Activated CD4-positive, alpha-beta T cell treated with anti-CD3 and anti-CD28 coated beads, Interleukin-2, amount 50 U/mL, for 16 hours (primary cell): ENCODE measurements around the gene TTC39A.

Source experiments
- DNase-seq: peaks from one replicate; pipeline ENCODE4 v3.0.0-alpha.2; 2020

Gene TTC39A

DNA sequence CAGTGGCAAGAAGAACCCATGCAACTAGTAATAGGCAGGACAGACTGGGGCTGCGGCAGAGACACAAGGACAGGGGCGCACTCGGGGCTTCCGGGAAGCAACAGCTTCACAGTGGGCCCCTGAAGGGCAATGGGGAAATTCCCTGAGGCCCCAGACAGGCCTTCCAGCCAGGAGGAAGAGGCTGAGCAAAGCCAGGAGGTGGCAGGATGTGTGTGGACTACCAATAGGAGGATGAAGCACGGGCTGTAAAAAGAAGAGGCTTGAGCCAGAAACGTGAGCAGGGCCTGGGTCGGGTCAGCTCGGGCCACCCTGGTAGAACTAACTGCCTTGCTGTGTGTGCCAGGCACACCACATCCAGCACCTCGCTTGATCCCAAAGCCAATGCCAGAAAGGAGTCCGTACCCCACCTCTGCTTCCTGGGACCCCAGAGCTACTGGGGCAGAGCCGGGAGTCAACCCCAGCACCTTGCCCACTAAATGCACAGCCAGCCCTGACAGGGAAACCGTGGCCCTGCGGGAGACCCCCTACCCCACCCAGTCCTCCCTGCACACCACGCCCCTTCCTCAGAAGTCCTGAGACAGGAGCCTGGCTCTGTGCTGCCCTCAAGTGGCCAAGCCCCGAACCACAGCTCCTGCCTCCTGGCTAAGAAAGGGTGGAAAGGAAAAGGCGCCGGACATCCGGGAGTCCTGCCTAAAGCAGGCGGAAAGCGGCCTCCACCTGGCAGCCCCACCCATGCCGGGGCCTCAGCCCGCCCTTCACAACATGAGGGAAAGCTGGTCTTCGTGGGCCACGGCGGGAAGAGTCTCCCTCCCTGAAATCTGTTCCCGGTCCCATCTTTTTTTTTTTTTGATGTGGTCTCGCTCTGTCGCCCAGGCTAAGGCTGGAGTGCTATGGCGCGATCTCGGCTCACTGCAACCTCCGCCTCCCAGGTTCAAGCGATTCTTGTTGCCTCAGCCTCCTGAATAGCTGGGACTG, 33.7 kb downstream of the TTC39A start:
- peak; percentile 85 for DNase-seq

DNA sequence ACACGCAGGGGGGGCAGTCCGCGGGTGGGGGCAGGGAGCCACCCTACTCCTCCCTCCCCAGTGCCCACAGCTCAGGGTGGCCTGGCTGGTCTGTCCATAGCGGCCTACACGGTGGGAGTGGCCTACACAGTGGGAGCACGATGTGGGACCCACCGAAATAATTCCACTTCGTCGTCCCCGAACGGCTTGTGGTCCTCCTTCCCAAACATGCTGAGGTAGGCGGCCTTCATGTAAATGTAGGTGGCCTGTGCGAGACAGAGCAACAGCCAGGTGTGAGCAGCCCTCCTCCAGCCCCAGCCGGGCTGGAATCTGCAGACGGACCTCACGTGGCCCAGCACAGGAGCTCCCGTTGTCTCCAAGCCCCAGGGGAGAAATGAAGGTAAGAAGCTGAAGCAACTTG, 34.4 kb downstream of the TTC39A start:
- no peak for DNase-seq

DNA sequence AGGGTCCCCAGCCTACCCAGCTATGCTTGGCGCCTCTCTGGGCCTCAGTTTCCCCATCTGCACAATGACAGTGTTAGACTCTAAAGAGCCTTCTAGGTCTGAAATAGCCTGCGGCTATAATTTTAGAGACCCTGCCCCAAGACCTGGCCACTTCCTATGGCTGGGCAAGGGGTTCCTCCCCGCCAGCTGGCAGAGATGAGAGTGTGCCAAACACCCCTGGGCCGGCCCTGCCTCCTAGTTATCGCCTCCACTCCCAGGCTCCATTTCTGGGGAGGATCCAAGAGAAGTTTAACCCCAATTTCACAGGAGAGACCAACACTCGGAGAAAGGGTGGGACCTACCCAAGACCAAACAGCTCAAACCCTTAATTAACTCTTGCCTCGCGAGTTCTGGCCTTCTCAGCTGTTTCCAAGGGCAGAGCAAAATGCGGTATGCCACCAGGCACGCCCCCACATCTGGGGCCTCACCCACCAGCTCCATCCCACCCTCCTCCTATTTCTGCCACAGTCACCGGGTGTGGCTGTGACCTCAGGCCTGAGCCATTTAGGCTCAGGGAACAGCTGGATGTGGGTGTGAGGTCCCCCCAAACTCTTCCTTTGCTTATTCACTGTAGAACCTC, 35.7 kb downstream of the TTC39A start:
- no peak for DNase-seq

DNA sequence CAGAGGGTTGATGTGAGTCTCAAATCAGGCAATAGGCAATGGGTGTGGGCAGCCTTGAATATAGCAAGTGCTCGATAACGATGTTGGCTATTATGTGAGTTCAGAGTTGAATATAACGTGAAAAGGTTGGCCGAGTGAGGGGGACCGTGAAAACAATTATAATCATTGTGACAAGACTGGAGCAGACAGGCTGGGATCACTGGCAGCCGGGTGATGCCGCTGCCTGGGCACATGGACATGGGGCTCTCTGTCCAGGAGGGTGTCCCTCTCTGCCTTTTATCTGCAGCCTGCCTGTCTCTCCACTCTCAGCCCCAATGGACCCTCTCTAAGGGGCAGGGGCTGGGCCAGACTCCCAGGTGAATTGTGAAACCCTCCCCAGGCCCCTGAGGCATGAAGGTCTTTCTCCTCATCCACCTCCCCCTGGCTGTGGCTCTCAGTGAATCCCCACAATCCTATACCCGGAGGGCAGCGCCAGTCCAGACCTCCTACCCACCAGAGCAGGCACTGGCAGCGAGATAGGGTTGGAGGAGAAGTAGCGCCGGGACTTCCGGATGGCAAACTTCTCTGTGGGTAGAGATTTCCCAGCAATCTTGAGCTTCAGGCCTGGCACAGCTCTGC, 36.4 kb downstream of the TTC39A start:
- no peak for DNase-seq

DNA sequence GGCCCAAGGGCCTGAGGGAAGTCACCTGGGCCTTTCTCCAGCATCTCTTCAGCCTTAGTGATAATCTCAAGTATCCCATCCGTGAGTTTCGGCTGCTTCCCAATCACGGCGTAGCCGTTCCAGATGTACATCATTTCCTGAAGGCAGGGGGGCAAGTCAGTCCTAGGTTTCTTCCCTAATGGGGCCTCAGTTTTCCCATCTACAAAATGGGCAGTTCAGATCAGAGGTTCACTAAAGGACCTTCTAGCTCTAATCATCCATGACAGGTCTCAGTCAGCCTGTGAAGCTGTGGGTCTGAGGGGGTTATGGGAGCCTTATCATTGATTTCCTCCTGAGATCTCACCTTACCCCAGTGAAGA, 39.9 kb downstream of the TTC39A start:
- DNase-seq = no peak

DNA sequence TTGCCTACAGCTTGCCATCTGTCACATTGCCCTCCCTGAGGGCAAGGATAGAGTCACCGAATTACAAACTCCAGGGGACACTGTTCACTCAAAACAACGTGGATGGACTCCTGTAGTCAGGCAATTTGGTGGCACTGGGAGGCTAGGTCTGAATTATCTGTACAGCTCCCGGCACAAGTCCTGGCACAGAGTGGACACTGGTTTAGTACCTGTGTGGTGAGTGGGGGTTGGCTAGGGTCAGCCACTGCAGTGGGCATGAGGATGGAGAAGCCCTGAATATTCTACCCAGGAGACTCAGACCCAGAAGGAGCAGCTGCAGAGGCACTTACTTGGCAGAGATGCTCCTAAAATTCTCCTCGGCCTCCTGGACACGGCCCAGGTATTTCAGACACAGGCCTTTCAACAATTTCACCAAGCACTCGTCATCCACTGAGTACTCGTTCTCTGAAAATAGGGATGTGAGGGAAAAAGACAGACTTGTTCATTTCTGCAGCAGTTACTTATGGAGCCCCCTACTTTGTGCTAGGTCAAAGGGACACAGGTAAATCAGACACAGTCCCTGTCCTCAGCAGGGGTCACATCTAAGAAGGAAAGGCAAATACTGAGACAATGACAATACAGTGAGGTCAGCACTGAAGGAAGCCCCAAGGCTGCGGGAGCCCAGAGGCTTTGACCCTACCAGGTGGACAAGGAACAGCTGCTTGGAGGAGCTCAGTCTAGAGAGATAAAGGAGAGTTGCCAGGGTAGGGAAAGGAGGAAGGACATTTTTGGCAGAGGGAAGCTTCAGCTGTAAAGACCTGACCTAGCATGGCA, 40.5 kb downstream of the TTC39A start:
- DNase-seq = no peak

DNA sequence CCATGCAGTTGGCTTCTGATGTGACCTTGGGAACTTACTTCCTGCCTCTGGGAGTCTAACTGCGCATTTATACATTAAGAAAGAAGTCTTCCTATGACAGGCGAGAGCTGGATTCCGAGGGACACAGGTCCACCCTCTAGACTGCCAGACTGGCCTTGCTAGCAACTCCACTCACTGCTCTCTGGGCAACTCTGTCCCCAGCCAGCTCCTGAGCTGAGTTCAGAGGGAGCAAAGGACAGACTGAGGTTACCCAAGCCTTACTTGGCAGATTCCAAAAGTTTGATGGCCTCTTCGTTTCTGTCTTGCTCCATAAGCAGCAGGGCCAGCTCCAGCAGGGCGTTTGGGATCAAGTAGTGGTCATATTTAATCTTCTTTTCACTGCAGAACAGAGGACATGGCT, 41.8 kb downstream of the TTC39A start:
- no peak for DNase-seq

DNA sequence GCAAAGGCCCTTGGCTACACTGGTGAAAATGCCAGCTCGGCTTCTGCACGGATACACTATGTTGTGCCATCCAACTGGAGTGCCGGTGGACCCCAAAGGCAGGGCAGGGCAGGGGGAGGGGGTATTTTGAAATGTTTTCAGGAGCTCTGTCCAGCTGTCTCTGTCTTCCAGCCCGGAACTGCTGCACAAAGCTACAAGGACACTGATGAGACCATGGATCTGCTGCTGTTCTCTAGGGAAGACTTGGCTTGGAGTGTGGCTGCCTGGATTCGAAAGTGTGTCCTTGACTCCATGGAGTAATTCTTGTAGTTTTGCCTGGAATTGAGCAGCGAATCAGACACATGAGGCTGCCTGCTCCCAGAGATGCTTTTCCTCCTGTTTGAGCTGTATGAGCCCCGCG, 42.4 kb downstream of the TTC39A start:
- no peak for DNase-seq

DNA sequence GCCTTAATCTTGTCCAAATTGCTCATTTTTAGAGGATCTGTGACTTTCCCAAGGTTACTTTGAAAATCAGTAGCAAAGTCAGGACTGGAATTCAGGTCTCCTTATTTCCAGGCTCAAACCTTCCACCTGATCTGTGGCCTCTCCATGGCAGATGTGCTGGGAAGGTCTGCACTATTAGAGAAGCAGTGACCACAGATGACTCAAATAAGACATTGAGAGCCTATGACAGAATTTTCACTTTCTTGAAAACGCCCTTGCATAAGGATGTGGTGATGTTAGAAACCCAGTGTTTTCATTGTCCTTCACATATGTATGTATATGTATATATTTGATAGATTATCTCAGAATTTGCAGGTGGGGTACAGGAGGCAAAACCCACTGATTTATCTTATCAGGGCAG, 45.3 kb downstream of the TTC39A start:
- peak; percentile 73 for DNase-seq

DNA sequence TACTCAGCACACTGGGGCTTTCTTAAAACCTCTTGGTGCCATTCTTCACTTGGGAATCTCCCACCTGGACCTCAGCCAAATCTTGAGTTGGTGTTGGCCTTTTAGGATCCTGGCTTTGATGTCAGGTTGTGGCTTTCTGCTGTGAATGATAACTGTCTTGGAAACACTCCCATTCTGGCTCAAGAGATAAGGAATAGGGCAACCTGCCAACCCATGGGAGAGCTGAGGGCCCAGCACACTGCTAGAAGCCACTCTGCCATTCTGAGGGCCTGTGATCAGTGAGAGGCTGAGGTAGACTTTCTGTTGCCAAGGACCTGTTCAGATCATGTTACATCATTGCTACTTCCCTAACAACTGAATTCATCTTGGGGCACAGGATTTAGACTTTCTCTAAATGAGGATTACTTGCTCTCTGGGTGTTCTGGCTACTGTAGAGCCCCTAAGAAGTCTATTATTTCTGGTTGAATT, 45.8 kb downstream of the TTC39A start:
- no peak for DNase-seq

DNA sequence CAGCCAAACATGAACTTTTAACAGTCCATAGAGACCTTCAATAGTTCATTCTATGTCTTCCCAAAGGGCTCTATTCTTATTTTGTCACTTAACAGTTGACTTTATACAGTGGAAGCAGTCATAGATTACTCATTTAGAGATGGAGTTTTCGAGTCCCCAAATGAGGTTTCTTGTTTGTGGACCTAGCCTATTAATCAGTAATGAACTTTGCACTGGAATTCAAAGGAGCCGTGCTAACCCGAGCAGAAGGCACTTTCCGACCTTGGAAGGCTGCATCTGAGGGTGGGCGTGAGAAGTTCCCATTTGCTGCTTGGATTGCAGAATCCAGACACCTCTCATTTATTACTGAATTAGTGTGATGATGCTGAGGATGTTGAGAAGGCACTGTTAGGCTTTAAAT, 46.4 kb downstream of the TTC39A start:
- DNase-seq = no peak

DNA sequence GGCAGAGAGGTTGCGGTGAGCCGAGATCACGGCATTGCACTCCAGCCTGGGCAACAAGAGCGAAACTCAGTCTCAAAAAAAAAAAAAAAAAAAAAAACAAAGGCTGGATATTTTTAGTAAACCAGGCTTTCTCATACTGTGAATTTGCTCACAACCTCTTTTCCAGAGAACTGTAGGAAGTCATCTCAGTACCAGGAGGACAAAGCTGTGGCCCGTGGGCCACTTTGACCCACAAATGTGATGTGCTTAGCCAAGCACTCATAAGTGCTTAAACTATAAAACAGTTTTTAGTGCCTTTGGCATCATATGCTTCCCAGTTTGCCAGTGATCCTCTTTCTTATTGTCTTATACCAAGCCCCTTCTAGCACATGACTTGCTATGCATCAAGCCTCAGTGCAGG, 47.8 kb downstream of the TTC39A start:
- peak; percentile 48 for DNase-seq

DNA sequence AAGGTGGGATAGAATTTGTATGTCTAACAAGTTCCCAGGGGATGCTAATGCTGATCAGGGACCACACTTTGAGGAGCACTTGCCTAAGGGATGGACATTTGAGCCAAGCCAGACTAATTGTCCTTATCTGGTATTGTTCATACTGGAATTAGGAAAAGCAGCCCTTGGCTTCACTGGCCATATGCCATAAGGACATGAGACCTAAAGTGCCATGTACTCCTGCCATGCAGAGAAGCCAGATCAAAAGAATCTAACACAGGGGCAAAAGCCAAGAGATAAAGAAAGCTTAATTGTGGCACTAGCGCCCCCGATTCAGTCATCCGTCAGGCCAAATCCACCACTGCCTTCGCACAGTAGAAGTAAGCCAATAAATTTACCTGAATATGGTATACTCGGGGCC, 48.6 kb downstream of the TTC39A start:
- DNase-seq = no peak

DNA sequence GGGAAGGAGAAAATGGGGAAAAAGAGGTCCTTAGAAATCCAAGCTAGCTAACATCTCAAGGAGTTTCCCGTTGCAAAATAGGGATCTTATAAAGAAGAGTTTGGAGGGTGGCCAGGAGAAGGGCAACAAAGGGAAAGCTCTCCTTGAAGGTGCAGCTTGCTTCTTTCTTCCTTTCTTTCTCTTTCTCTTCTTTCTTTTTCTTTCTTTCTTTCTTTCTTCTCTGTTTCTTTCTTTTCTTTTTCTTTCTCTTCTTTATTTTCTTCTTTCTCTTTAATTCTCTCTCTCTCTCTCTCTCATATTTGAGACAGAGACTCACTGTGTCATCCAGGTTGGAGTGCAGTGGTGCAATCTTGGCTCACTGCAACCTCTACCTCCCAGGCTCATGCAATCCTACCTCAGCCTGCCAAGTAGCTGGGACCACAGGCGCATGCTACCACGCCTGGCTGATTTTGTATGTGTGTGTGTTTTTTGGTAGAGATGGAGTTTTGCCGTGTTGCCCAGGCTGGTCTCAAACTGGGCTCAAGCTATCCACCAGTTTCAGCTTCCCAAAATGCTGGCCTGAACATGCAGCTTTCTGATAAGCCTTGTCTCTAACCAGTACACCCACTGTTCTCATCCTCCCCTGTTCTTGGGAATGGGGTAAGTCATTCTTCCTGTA, 49.9 kb downstream of the TTC39A start:
- DNase-seq = no peak

DNA sequence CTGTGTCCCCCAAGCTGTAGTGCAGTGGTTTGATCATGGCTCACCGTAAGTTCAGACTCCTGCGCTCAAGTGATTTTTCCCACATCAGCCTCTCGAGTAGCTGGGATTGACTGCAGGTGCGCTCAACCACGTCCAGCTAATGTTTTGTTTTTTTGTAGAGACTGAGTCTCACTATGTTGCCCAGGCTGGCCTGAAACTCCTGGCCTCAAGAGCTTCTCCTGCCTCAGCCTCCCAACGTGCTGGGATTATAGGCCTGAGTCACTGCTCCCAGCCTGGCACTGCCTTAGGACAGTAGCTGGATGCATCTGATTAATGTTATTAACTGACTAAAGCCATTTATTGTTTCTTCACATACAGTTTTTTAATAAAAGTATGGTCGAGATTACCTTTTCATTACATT, 54.1 kb downstream of the TTC39A start:
- DNase-seq = no peak

DNA sequence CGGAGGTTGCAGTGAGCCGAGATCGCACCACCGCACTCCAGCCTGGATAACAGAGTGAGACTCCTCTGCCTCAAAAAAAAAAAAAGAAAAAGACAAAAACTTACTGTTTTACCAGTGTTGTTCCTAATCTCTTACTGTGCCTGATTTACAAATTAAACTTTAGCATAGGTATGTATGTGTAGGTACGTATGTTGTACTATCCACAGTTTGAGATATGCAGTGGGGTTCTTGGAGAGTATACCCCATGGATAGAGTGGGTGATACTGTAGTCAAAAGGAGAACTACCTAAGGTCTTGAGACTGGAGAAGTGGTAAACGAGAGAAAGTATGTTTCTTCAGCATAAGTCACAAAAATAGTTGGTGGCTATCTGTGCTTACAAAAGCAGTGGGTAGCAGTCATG, 55.7 kb downstream of the TTC39A start:
- no peak for DNase-seq

DNA sequence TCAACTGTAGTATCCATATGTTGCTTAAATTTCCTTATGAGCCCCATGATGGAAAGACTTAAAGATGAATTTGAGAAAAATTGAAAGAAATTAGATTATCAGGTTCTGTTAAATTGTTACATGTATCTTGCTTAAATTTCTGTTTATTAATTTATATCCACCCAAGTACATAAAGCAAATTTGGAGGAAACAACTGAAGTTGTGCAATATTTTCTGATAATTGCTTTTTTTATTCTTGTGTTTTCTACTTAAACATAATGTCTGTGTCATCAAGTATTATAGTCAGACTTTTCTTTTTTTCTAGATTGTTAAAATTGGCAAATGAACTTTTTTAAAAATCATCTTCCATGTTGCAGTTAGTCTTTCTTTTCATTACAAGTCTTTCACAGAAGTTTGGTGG, 57.4 kb downstream of the TTC39A start:
- DNase-seq = no peak

DNA sequence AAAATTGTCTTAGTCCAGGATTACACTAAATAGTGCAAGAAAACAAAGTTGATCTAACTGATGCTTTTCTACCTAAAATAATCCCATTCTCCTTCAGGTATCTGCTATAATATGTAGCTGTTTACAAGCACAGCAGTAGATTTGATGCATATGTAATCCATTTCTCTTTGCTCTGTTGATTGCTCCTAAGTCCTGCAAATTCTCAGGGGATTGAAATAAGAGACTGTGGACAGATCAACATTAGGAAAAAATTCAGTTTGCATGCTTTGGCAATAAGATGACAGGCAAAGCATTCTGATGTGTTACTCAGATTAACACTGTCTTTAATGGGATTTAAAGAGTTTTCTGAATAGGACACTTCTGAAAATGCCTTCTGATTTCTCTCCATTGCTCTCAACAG, 59.6 kb downstream of the TTC39A start:
- DNase-seq = no peak

DNA sequence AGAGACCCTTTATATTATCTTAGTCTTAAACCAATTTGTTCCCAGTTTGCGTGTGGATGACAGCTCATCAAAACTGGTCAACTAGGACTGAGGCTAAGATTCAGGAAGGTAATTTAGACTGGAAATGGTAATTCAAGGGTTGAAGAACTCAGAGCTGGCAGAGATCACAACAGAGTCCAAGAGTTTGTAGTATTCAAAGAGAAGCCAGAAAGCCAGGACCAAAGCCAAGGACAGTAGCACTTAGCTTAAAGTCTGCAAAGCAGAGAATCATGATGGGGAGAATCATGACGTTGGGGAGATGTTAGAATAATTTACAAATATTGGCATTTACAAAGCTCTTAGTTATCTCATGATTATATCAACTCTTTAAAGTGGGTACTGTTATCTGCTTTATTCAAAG, 61.7 kb downstream of the TTC39A start:
- no peak for DNase-seq

DNA sequence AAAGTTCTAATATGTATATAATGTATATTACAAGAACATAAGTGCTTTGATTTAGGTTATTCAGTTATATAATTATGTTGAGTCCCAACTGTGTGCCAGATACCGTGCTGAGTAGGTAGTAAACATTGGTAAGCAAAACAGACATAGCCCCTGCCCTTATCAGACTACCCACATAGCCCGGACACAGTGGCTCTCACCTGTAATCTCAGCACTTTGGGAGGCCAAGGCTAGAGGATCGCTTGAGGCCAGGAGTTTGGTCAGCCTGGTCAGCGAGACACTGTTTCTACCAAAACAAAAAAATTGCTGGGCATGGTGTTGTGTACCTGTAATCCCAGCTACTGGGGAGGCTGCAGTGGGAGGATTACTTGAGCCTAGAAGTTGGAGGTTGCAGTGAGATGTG, 63.6 kb downstream of the TTC39A start:
- DNase-seq = no peak

DNA sequence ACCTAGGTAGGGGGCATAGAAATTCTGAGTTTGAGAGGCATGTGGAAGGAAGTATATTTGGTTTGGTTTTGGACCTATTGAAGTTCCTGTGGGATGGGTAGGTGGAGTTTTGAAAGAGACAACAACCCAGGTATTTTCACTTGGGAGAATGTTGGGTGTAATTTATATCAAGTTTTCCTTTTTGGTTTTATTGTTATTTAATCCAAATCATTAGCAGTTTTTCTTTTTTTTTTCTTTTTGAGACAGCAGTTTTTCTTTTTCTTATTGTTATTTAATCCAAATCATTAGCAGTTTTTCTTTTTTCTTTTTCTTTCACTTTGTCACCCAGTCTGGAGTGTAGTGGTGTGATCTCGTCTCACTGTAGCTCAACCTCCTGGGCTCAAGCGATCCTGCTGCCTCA, 64.2 kb downstream of the TTC39A start:
- no peak for DNase-seq

DNA sequence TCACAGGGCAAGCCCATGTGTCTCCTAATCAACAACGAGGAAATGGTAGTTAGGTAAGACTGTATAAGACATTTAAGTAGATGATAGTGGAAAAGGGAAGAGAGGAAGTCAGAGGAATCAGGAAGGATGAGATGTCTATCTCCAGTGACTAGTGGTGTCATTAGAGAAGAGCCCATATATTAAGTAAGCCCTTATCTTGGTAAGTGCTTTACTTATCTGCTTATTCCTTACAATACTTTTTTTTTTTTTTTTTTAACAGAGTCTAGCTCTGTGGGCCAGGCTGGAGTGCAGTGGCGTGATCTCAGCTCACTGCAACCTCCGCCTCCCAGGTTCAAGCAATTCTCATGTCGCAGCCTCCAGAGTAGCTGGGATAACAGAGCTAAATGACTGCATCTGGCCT, 64.7 kb downstream of the TTC39A start:
- no peak for DNase-seq

DNA sequence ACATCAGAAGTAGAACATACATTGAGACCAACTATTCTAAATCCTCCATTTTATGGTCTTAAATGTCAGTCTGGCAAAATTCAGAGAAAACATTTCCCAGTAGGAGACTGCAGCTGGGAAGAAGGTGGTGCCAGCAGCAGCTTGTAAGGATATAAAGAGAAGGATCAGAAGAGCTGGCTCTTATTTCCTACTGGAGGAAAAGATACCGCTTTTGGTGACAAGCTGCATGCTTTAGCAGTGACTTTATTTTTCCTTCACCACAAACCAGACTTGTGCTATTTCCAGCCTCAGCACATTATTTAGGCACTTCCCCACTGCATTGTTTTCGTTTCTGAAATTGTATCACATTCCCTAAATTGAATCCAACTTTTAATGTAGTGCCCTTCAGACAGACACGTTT, 65.9 kb downstream of the TTC39A start:
- DNase-seq = no peak
